Muscle of back (tissue), 11 donors: Measurements from ENCODE around the gene FBXO15. TPM values are rescaled to one million over a fixed set of nuclear protein-coding genes. Genes with fewer than 3 reads are reported as not detected.

Source experiments
- DNase-seq, 3 donors: peaks; one replicate each; pipeline versions ENCODE4 v3.0.0 to v3.0.0-alpha.2; 2013
- polyA plus RNA-seq, 10 donors: library from polyadenylated mRNA; unstranded; fragments of 120-200 nt; gene quantifications; one replicate each; pipeline ENCODE4 v1.2.1, GENCODE V29; 2013; ENCODE audit not compliant: insufficient read length in 10 of 10

Gene FBXO15
- polyA plus RNA-seq, 10 donors: 0.39 to 1.8 (median 0.70) TPM

DNA sequence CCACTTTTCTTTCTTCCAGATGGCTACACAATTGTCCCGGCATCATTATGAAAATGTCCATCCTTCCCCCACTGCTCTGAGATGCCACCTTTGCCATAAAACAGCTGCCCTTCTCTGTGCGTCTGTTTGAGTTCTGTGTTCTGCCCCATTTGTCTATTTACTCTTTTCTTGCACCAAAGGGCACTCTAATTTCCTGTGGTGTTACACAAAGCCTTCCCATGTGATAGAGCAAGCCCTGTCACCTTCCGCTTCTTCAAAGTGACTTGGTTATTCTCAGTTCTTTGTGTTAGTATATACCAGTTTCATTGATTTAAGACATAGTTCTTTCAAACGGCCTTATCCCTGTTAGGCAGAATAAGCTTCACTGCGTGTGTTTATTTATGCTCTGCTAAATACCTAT is 84.1 kb downstream of the FBXO15 start:
- DNase-seq: no peak

DNA sequence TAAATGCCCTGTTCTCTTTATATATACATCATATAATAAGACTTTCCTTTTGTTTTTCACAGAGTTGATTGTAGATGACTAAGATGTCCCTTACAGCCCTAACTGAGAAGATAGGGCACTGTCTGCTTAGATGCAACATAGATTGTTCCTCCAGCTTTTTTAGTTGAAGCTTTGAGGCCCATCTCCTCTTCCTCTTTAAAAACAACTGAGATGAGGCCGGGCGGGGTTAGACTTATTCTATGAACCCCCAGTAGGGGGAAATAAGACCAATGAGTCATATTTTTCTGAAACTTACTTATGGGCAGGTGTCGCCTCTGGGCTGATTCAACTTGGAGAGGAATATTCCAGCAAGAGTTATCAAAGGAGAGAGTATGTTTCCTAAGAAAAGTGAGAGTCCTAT is 84.6 kb downstream of the FBXO15 start:
- DNase-seq: no peak

DNA sequence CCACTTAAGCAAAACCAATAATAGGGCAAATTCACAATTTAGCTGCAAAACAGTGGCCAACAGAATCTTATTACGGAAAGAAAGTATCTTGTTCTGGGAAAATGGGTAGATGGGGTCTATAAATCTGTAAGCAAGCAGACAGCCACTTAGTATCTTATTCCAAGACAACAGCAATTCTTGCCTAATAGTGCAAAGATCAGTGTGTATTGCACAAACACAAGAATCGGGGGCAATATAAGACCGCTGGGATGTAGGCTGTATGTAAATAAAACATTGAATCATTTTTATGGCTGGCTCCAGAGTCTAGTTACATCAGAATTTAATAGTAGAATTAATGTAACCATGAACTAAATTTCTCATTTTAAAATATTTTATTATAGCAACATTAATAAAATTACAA is 85.6 kb downstream of the FBXO15 start:
- no peak for DNase-seq

DNA sequence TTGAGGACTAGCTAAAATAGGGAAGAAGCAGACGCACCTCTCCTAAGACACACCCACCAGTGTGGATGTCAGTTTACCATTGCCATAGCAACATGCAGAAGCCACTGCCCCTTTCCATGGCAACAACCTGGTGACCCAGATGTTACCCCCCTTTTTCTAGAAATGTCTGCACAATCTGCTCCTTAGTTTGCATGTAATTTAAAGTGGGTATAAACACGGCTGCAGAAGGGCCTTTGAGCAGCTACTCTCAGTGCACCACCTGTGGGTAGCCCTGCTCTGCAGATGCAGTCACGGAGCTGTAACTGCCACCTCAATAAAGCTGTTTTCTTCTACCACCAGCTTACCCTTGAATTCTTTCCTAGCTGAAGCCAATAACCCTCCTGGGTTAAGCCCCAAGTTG is 87.1 kb downstream of the FBXO15 start:
- DNase-seq: no peak

DNA sequence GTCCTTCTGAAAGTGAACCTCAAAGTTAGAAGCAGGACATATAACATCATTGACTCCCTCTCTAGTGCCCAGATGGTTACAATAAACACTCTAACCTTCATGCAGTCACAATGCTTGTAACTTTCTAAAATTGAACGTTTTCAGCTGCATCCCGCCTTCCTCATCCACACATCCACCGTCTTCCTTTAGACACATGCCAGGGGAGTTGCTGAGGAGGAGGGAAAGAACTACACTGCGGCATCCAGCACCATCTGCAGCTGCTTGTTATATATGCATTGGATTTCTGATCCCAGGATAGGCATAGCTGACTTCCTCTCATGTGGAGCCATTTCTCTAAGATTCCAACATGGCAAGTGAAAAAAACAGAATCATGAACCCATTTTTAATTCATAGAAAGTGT is 96.8 kb downstream of the FBXO15 start:
- DNase-seq: no peak

DNA sequence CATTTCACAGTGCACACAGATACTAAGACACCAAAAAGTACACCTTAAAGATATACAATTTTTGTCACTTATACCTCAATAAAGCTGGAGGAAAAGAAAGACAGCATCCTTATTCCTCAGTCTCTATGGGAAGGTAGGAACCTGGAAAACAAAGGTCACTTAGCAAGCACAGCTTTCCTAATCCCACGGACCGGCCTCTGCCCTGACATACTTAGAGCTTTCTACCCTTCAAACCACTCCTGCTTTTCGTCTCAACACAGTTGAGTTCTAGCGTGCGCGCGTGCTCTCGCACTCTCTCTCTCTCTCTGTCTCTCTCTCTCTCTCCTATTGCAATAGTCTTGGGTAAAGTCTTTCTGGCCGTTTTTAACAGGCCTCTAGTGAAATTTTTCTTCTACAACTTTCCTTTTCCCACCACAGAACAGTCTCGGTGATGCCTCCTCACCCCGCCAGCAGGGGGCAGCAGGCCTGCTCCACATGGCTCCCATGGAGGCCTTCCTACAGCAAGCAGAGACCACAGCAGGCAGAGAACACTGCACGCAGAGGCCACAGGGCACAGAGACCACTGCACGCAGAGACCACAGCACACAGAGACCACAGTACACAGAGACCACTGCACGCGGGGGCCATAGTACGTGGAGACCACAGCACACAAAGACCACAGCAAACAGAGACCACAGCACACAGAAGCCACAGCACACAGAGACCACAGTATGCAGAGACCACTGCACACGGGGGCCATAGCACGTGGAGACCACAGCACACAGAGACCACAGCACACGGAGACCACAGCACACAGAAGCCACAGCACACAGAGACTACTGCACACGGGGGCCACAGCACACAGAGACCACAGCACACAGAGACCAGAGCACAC is 106.9 kb downstream of the FBXO15 start:
- DNase-seq: no peak

DNA sequence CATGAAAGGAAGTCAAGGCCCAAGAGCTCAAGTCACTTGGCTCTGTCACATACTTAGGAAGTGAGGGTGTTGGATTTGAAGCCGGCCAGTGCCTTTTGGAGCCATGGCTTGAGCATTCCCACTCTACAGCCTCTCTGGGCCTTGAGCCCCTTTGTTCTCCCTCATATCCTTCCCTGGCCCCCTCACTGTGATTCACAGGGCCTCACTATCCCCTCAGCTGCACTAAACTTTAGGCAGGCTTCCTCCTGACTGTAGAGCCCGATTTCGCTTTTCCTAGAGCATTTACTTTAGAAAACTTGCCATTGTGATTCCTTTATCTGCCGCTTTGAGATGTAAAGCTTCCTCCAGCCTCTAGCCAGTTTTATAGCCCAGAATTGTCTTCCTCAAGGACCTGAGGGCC is 107.6 kb downstream of the FBXO15 start:
- no peak for DNase-seq

DNA sequence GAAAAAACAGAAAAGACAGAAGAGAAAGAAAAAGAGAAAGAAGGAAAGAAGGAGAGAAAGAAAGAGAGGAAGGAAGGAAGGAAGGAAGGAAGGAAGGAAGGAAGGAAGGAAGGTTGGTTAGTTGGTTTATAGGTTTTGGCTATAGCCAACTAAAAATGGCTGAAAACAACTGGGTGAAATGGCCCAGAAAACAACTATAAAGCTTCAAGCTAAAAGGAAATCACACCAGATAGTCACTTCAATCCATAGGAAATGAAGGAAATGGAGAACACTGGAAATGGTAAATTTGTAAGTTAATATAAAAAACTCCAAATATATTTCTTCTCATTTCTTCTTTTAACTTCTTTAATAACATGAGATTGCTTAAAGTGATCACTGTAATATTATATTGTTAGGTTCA is 118.5 kb downstream of the FBXO15 start:
- no peak for DNase-seq

Other genes with a start within 250 kb of the FBXO15 start
- 10 to 100 TPM; 43.3 to 54.9 (median 47.5) TPM for gene TIMM21, start 689 bp upstream of the FBXO15 start, polyA plus RNA-seq
- 10 to 100 TPM; 23.6 to 44.4 (median 29.6) TPM for gene CYB5A, start 144.1 kb upstream of the FBXO15 start, polyA plus RNA-seq
- under 1 TPM in 2 of 10 donors, not detected in 8; 0.03 to 0.11 TPM for gene C18orf63, start 168.0 kb upstream of the FBXO15 start, polyA plus RNA-seq